Gastrocnemius medialis (tissue), 4 donors: ENCODE data around the gene SPAG8.

Experiments
- CTCF ChIP-seq, 5 experiments: fragments of 450-650 bp in 3 of 5; fragments of 200-600 bp in 2 of 5; sonication (generic) in 2 of 5; IDR thresholded peaks in 4 of 5; conservative IDR thresholded peaks in 1 of 5; 1 replicate in 4 of 5; 2 replicates in 1 of 5; pipeline ENCODE4 v1.5.1; 2016 to 2019; ENCODE audit warnings: antibody characterized with exemption in 5 of 5, mild to moderate bottlenecking in 3 of 5, moderate library complexity in 3 of 5
- POLR2A ChIP-seq, 2 donors: fragments of 450-650 bp; IDR thresholded peaks; one replicate each; pipeline ENCODE4 v1.6.1; 2017; ENCODE audit warnings: antibody characterized with exemption in 2 of 2, mild to moderate bottlenecking in 2 of 2, moderate library complexity in 2 of 2

- TF ChIP-seq CTCF (IDR thresholded peaks at IDR 0.05 in 4 of 5, conservative IDR thresholded peaks at IDR 0.05 in 1 of 5) (no peak), POLR2A (IDR thresholded peaks at IDR 0.05) (no peak)
These were observed 18.6 kb downstream of the SPAG8 start for GRCh38 chr9:35793461-35793860.
